GM12864 (cell line): ENCODE measurements around the gene CNST.

ENCODE experiments used
- DNase-seq: peaks from one replicate; pipeline ENCODE4 v3.0.0-alpha.2; 2011; ENCODE audit warnings: low read depth
- H3K4me3 ChIP-seq: 2 replicates; pipeline ENCODE4 v1.5.1; 2011; ENCODE audit warnings: mild to moderate bottlenecking, low read depth, low read length, control low read depth
- CTCF ChIP-seq: IDR thresholded peaks from 2 replicates; pipeline ENCODE4 v1.5.1; 2011; ENCODE audit warnings: low read depth, mild to moderate bottlenecking, moderate library complexity, low read length, control low read depth, inconsistent platforms; ENCODE audit errors: missing control alignments

CNST gene

GRCh38 chr1:246537441-246537840 lies 28.8 kb upstream of the CNST start:
- TF ChIP-seq CTCF = no peak
- DNase-seq = no peak
- no peak overlapping the region for H3K4me3 ChIP-seq

- no peak for DNase-seq
- H3K4me3 ChIP-seq = no peak overlapping the region
- no peak for TF ChIP-seq CTCF
These were observed 28.4 kb upstream of the CNST start for GRCh38 chr1:246537887-246538286.

GRCh38 chr1:246540738-246541491 lies 25.3 kb upstream of the CNST start:
- DNase-seq = no peak
- TF ChIP-seq CTCF = no peak
- H3K4me3 ChIP-seq = no peak overlapping the region

- no peak overlapping the region for H3K4me3 ChIP-seq
- no peak for TF ChIP-seq CTCF
- DNase-seq = no peak
These were observed 22.3 kb upstream of the CNST start for GRCh38 chr1:246544001-246544400.

GRCh38 chr1:246549665-246550064 lies 16.6 kb upstream of the CNST start:
- no peak for DNase-seq
- no peak for TF ChIP-seq CTCF
- no peak overlapping the region for H3K4me3 ChIP-seq

- TF ChIP-seq CTCF = no peak
- no peak overlapping the region for H3K4me3 ChIP-seq
- no peak for DNase-seq
These were observed 15.9 kb upstream of the CNST start for GRCh38 chr1:246550402-246550801.

GRCh38 chr1:246552110-246552509 lies 14.1 kb upstream of the CNST start:
- DNase-seq = no peak
- no peak for TF ChIP-seq CTCF

More at GRCh38 chr1:246552110-246552509, 14.1 kb upstream of the CNST start:
- H3K4me3 ChIP-seq = no peak overlapping the region
